Right ventricle myocardium superior (tissue), 1 donor: ENCODE data around the gene SH3RF1. TPM values are rescaled to one million over a fixed set of nuclear protein-coding genes. Genes with fewer than 3 reads are reported as not detected.

Experiments
- ATAC-seq: fragments of 200-7000 bp; cut with Tn5 transposase; one replicate; pipeline ENCODE4 v1.9.1; 2020; ENCODE audit warnings: mild to moderate bottlenecking; ENCODE audit not compliant: poor library complexity
- DNase-seq: peaks from one replicate; pipeline ENCODE4 v3.0.0-alpha.2; 2020
- intact Hi-C: fragments of 100-400 bp; cut with DNase I; formaldehyde crosslinking; loops from one replicate; pipeline ENCODE4 v1.11.2; 2022
- total RNA-seq: library from RNA; stranded (reverse); fragmentation: NEBNext Ultra II Directional; extraction: Animal tissue kit (Norgen Biotek cat#: 25700); gene quantifications from one replicate; pipeline ENCODE4 v1.2.1, GENCODE V29; 2021
- donor health status: DM: no; HTN: yes; CAD: no; lungs with severe emphysema.

Gene SH3RF1
- total RNA-seq, 1 donor from 2014 or later: 8.3 TPM

DNA sequence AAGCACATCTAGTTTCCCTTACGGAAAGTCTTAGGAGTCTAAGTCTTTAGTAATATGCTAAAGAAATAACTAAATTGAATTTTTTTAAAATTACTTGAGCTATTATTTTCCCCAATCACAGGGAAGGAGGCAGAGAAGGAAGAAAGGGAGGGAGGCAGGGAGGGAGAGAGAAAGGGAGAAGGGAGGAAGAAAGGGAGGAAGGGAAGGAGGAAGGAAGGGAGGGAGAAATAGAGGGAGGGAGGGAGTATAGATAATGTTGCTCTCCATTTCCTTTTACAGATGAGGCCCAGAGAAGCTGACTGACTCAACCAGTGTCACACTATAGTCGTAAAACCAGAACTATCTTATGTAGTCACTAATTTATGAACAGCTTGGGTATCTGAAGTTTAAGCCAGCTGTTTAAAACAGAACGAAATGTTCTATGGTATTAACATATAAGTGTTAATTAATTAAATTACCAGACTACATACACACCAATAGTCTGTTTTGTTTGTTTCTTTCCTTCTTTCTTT, 14.6 kb downstream of the SH3RF1 start:
- intact Hi-C loops: no loop called here
- DNase-seq (no peak), ATAC-seq (no peak)

DNA sequence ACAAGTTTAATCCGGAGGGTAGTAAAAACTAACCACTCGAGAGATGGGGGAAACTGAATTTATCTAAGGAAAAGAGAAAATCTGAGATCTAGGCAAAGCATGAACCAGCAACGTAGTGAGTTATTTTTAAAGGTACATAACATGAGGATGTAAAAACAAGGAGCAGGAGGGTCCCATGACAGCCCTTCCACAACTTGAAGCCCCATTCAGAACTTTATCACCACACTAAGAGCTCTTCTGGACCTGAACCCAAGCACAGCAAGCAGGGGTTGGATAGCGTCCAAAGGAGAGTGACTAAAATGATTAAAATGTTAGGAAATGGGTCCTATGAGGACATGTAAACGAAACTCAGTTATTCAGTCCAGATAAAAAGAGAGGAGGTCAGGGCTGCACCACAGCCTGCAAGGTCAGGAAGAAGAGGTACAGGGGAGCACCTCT, 16.2 kb downstream of the SH3RF1 start:
- DNase-seq (no peak), ATAC-seq (peak; percentile 78)
- intact Hi-C loops: no loop called here

DNA sequence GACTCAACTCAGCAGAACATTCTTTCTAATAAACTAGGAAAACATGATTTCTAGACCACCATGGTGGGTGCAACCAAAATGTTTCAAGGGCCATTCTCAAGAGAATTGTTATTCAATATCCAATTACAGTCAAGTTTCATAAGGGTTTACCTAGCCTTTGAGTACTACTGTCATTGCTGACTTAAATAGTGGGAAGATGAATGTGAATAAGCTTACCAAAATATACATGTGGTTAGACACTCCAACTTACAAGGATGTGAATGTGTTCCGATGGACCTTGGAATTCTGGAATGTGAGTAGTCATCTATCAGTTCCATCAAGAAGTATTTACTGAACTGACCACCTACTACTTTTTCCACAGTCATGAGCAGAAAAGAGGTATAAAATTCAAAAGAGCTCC, 16.9 kb downstream of the SH3RF1 start:
- ATAC-seq: no peak
- no peak for DNase-seq
- intact Hi-C loops: no loop called here

DNA sequence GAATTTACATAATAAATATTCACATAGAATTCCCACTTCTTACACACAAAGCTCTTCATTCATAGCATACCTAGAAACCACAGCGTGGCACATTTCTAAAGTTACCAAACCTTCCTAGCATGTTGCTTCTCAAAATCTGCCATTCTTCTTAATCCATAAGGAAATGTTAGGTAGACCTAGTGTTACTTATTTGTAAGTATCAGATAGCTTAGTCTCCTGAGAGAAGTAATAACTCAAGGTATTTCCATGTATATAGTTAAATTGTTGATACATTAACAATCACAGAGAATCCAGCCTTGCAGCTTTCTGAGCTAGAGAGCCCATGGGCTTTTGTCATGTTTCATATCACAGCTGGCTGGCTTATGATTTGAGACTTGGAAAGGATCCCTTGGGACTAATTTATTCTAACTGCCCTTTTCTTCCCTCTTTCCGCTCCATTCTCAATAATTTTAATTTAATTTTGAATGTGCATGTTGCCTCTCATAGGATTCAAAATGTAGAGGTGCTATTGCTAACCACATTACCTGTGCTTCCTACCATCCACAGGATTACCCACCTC, 17.6 kb downstream of the SH3RF1 start:
- no peak for ATAC-seq
- no peak for DNase-seq
- intact Hi-C loops: no loop called here

DNA sequence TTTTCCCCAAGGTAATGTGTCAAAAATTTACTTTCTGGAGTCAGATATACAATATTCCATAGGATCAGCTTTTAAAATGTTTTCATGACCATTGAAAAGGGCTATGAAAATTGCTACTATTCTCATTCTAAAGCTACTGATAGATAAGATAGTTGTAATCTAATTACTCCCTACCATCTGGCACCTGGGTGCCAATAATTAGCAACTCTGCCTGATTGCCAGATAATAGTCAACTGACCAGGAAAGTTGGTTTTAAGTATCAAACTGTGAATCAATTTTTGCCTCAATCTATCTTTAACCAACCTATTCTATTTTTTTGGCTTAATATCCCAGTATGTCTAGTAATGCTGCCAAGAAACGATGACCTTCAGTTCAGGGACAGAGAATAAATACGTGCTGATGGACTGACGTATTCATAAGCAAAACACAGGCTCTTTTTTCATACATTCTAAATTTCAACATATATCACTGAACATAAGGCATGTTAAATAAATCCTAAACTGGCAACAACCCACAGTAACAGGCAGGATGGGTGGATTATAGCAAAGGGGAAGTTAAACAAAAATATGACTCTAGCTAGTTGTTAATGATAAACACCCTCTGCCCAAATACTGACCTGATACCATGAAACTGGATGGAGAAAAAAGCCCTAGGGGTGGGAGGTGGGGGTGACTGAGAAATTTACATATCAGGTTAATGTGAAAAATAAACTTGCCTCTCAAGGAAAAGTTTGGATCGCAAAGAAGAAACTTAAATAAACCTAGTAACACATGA, 18.2 kb downstream of the SH3RF1 start:
- intact Hi-C loops: no loop called here
- DNase-seq (no peak), ATAC-seq (peak; percentile 47)

DNA sequence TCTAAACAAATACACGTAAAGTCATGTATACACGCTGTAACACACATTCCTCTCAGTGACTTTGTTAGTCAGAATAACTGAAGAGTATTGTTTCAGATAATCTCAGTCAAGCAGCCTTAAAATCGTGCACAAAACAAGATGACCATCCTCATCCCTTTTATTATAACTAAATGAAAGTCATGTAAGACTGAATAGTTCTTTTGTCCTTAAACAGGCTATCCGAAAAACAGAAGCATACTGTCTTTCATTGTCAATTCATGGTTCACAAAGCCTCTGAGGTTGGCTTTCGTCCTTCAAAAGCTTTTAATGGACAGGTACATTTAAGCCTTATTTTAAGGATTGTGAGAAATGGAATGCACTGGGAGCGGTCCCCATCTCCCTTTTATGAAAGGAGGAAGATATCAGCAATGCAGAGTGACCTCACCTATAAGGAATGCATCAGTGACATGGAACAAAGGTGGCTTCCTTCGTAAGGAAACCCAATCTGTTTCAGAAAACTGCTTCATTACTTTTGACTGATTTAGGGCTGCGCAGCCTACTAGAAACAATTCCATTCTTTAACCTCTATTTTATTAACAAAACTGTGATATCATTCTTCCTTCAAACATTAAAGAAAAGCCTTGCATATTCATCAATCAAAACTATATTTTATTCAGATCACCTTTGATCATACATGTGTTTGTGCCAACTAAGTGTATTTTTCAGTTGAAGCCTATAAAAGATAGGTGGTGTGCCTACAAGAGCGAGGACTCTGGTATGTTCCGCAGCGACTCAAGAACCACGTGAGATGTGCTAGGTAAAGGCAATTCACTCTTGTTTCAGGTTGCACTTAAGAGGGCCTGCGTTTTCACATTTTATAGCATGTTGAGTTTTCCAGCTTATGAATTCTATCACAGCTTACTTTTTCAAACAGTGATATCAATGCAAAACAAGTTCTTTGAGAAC, 19.2 kb downstream of the SH3RF1 start:
- intact Hi-C loops: no loop called here
- DNase-seq: no peak
- no peak for ATAC-seq

DNA sequence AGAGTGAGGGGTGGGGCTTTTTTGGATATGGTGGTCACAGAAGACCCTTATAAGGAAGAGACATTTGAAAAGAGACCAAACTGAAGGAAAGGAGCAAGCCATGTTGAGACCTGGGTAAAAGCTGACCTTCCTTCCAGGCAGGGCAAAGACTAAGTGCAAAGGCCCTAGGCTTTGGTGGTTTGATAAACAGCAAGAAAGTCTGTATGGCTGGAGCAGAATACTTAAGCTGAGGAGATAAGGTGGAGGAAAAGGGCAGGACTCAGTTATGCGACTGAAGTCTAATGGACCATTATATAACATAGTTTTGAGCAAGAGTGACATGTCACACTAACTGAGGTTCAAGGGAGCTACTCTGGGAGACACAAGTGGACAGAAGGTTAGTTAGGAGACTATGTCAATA, 20.0 kb downstream of the SH3RF1 start:
- DNase-seq (no peak), ATAC-seq (no peak)
- intact Hi-C loops: no loop called here

DNA sequence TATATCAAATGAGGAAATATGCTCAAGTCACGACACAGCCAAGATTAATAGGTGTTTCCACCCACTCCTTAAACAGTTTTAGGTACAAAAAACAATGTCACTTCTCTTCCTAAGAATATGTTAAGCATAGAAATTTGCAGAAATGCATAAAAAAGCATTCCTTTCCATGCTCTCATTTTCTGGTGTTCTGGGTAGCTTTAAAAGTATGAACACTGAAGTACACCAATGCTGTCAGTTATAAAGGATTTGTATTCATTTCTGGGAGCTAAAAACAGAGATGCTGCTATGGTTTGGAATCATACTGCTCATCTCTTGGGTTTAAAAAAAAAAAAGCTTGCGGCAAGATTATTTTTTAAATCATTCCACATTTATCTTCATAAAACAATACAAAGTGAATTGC, 20.8 kb downstream of the SH3RF1 start:
- no peak for ATAC-seq
- DNase-seq: no peak
- intact Hi-C loops: no loop called here

DNA sequence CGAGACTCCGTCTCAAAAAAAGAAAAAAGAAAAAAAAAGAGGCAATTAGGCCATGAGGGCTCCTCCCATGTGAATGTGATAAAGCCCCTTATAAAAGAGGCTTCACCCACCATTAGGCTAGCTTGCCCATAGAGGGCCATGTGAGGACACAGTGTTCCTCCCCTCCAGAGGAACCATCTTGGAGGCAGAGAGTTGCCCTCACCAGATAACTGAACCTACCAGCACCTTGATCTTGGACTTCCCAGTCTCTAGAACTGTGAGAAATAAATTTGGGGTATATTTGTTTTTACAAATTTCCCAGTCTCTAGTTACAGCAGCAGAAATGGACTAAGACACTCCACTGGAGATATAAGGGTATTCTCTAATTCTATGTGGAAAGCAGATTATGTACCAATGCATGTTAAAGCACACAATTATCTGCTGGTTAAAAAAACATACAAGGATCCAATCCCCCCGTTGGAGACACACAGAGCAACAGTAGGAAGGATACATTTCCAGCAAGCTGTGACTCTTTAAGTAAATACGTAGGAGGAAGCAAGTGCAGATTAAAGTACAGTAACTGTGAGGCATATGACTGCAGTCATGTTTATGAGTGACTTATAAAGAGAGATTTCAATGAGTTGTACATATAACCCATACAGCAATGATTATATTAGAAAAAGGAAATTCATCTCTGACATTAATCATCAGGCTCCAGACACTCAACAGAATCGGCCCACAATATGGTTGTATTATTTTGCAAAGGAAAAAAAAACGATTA, 21.4 kb downstream of the SH3RF1 start:
- intact Hi-C loops: no loop called here
- DNase-seq: no peak

DNA sequence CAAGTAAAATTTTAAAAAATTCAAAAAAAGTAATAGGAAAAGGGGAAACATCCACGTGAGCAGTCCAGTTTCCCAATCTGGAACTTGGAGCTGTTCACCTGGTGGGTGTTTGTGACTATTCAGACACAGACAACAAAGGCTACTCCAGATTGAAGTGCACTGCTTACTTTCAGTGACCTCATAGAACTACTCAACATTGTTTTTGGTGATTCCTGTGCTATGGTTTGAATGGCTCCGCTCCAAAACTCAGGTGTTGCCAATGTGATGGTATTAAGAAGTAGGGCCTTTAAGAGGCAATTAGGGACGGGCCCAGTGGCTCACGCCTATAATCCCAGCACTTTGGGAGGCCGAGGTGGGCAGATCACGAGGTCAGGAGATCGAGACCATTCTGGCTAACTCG, 22.1 kb downstream of the SH3RF1 start:
- DNase-seq: no peak
- no peak for ATAC-seq
- intact Hi-C loops: no loop called here

More for the DNA sequence above, 21.4 kb downstream of the SH3RF1 start:
- no peak for ATAC-seq

DNA sequence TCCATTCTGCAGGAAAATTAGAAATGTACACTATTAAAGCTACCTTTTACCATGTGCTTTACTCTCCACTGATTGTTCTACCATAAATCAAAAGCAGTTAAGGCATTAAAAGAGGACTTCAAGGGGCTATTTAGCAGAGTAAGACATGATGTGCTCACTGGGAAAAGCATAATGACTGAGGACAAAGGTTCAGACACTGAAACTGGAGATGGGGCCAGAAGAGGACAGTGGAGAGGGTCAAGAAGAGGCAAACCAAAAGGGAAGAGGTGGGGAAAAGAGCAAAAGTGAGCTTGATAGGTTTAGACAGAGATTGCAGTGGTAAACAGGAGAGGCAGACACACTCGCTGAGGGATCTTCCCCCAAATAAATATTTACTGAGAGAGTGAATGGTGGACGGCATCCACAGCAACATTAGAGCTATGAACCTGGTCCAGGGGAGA, 23.8 kb downstream of the SH3RF1 start:
- no peak for ATAC-seq
- no peak for DNase-seq
- intact Hi-C loops: no loop called here

DNA sequence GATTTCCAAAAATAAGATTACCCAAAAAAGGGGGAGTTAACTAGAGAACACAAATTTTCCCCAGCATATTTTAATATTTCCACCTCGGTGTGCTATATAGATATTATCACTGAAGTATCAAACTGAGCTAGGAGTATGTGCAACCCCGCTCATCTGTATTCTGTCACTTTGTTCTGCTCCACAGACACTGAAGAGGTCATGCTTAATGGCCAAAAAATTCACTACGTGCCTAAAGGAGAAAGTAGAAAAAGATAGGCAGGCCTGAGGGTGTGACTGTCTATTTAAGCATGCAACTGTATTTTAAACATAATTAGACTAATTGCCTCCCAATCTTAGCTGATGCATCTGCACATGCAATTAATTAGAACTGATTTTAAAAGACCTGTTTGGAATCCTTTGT, 24.5 kb downstream of the SH3RF1 start:
- intact Hi-C loops: no loop called here
- ATAC-seq (no peak), DNase-seq (no peak)

DNA sequence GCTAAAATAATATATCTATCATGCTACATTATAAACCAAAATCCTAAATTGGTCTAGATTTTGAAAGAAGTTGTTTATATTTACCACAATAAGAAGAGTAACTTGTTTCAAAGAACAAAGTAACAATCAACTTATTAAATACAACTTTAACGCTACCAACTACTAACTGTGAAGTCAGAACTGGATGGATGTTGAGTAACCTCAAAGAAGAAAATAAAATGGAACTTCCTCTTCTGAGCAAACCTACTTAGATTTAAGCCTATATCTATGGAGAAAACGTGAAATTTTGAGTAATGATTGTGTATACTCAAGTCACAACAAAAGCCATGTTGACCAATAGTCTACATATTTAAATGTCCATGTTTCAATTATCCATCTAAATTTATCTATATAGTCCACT, 25.7 kb downstream of the SH3RF1 start:
- ATAC-seq (no peak), DNase-seq (no peak)
- intact Hi-C loops: no loop called here

DNA sequence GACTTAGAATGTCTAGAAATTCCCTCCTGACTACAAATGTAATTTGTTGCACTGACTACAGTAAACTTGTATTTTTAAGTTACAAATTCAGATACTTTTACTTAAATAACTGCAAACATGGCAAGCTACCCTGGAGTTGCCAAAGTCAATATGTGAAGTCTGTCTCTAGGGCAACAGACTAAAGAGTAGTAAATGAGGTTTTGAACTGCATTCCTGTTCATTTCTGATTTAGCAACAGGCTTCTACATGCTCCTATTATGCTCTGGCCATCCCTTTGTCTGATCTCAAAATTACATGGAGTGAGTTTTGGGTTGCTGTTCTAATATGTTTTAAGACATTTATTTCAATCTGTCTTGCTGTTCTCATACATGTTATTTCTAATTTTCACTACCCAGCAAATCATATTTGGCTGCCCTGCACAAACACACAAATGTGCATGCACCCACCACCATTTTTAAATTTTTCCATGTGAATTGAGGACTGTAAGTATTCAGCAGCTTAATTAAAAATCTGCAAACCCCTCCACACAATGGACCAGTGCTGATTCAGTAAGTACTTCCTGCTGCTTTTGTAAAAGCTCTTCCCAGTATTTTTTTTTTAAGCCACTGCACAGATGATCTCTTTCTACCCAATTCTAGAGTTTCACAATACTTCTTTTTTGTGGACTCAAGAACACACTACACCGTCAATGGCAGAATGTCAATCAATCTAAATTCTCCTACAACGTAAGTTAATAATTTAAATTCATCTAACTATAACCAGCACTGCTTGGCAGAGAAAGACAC, 26.7 kb downstream of the SH3RF1 start:
- intact Hi-C loops: no loop called here
- DNase-seq (no peak), ATAC-seq (no peak)

DNA sequence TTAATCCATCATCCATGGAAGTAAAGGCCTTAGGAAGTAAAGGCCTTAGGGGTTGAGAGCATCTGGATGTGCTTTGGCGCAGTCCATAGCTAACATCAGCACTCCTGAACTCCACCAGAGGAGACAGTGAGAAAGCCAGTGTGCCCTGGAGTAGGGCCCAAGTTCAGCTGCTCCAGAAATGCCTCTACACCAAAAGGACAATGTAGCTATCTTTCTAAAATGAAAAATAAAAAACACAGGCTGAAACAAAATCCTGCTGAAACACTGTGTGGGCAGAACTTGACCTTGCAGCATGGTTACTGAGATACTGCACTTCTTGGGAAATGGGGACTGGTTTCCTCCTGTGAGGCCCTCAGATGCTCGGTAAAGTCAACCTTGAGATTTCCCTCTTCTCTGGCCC, 29.3 kb downstream of the SH3RF1 start:
- intact Hi-C loops: no loop called here
- DNase-seq (no peak), ATAC-seq (peak; percentile 30)

DNA sequence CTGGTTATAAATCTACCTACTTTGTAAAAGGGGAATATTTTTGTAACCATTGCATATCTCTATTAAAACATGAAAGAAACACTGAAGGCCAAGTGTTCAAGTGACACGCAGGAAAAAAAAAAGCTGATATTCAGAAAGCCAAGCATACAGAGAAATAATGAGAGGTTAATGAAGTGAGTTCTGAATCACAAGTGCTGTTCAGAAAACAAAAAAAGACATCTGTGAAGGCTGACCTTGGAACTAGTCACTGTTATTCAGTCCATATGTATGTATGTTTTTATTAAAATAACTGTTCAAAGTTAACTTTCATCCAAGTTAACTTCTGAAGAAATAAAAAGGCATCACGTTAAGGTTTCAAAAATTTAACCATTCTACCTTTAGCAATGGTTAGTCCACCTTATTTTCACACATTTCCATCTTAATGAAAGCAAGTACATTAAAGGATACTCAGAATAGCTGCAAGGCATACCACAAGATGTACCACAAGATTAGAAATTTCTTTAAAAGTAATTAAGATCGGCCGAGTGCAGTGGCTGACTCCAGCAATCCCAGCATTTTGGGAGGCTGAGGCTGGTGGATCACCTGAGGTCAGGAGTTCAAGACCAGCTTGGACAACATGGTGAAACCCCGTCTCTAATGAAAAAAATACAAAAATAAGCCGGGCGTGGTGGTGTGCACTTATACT, 31.4 kb downstream of the SH3RF1 start:
- ATAC-seq (no peak), DNase-seq (no peak)
- intact Hi-C loops: no loop called here

DNA sequence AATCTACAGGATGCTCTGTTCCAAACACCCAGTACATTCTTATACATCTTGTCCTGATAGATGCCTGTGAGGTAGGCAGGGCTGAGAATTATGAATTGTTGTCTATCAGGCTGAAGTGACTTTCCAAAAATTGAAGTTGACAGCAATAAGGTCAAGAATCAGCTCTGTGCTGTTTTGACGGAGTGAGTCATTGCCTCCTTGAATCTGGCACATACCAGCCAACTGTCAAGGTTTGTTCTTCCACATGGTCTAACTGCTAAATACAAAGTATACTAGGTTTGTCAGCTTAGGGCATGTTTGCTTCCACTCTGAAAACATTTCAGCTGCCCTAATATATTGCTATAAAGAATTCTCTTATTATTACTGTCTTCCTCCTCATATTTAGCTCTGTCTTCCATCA, 32.3 kb downstream of the SH3RF1 start:
- DNase-seq (no peak), ATAC-seq (peak; percentile 51)
- intact Hi-C loops: no loop called here
